HPDE6-E6E7 (cell line): Measurements from ENCODE around the gene BLOC1S4.

Source experiments
- DNase-seq: peaks from one replicate; pipeline ENCODE4 v3.0.0; 2011; ENCODE audit warnings: missing footprints; ENCODE audit errors: extremely low spot score

The BLOC1S4 gene

DNA sequence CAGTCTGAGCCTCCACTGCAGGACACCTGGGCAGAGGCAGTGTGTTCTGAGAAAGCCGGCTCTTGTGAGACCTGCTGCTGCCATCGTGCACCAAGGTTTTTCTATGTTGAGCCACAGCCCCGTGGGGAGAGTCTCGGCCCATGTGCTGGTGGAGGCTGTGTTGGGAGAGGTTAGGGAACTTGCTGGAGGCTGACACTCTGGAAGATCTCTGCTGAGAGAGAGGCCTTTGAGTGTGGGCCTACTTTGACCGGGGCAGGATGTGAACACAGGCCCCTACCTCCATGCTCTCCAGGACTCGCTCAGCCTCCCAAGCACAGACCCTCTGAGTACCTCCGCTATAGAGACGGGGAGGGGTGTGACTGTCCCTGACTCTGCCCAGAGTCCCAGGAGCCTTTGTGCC, 23.6 kb upstream of the BLOC1S4 start:
- no peak for DNase-seq

DNA sequence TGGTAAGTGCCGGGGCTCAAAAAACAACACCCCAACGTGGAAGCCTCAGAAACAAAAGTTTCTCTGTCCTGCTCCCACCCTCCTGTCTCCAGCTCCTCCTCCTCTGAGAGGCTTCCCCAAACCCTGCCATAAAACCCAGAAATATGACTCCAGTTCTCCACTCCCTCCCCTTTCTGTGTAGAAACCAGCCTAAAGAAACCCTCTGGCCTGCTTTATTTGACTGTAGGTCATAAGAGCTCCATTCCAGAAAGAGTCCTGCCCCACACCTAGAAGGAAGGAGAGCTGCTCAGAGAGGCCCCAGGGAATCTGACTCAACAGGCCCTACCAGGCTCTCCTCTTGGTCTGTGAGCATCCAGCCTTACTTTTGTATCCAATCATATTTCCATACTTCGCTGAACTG, 23.2 kb upstream of the BLOC1S4 start:
- no peak for DNase-seq

DNA sequence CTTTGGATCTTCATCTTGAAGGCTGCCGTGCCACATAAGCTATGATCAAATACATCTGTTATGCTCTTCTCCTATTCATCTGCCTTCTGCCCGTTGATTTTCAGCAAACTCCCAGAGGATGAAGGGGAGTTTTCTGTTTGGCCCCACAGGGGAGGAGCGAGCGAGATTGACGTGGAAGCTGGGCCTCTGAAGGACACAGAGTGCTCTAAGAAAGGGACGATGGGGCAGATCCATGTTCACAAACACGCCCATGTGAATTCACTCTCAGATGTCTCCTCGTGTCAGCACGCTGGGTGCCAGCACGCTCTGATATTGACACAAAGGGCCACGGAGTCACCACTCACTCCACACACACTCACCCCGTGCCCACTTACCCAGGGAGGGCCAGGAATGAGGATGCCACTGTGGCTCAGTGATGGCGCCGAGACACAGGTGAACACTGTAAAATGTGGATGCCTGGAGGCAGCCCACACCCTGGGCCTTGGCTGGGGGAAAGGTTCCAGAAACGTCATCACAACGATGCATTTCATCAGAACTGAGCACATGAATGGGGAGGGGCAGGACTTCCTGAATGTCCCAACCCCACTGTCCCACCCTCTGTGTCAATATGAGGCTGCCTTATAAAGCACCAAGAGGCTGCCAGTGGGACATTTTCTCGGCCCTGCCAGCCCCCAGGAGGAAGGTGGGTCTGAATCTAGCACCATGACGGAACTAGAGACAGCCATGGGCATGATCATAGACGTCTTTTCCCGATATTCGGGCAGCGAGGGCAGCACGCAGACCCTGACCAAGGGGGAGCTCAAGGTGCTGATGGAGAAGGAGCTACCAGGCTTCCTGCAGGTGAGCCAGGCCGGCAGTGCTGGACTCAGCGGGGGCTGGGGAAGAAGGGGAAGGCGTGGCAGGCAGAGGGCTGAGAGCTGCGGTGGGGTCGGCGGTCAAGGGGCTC, 22.5 kb upstream of the BLOC1S4 start, which contains the start of gene S100P:
Gene S100P (plus strand): TSS at position 648 of the 946 bp plus-strand sequence. CDS start 55 bp downstream, at position 703.
- DNase-seq, result no peak

DNA sequence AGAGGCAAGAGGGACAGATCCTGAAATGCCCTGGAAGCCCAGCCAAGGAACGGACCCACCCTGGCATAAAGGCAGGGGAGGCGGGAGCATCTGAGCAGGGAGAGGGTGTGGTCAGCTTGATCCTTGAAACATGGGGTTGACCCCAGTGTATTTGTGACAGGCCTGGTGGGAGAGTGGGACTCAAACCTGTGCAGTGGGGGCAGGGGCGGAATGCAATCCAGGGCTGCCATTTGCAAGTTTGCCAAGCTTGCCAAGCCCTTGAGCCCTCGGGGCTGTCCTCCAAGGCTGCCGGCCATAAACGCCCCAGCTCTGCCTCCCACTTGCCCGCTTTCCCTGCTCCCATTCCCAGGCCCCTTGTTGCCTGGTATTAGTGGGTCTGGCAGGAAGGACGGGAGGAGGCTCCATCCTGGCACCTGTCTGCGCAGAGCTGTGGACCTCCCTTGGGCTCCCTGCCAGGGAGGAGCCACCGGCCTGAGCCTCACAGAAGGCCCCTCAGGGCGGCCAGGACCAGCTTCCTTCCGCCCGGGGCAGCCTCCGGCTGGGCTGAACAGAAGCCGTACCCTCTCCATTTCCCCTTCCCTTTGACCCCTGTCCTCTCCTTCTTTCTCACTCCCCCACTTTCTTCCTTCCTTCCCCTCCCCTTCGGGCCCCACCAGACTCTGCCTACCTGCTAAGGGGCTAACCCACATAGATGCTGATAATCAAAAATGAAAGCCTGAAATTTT, 21.6 kb upstream of the BLOC1S4 start:
- no peak for DNase-seq

DNA sequence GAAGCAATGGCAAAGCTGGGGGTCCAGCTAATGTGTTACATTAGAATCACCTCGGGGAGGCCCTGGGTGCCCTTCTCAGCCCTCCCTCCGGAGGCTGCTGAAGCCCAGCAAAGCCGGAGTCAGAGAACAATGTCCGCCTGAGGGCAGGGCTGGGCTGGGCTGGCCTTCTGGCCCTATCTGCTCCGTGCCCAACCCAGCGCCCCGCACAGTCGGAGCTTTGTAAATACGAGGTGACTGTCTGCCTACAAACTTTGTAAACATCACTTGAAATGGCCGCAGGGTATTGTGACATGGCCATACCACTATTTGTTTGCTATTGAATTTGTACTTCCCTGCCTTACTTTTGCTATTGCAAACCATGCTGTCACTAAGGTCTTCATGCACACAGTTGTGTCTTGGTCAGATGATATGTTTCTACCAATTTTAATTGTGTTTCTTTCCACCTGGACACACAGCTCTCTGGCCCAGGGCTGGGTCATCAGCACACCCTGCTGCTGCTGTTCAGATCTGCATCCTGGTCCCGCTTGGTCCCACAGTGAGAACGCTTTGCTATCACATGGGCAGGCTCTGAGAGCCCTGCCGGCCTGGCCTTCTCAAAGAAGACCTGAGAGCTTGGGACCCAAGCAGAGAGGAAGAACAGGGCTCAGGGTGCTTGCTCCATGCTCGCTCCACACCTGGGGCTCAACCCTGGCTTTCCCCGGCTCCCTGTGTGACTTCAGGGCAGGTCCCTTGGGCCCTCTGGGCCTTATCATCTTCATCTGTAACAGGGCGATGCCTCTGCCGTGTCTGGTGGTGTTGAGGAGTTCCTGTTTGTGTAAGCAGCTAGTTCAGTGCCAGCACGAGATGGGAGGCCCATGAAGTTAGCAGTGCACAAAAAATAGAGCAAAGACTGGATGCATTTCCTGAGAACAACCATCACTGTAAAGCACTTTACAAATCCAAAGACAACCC, 20.0 kb upstream of the BLOC1S4 start:
- DNase-seq, result no peak

DNA sequence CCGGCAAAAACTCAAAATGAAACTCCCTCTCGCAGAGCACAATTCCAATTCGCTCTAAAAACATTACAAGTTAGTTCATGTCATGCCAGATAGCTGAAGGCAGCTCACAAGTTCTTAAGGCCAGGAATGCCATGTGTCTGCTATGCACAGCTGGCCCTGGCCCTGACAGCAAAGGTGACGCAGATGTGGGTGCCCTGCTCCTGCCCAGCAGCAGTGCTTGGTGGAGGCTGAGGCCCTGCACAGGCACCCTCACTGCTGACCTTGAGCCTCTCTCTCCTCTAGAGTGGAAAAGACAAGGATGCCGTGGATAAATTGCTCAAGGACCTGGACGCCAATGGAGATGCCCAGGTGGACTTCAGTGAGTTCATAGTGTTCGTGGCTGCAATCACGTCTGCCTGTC, 19.4 kb upstream of the BLOC1S4 start:
- DNase-seq, result no peak

DNA sequence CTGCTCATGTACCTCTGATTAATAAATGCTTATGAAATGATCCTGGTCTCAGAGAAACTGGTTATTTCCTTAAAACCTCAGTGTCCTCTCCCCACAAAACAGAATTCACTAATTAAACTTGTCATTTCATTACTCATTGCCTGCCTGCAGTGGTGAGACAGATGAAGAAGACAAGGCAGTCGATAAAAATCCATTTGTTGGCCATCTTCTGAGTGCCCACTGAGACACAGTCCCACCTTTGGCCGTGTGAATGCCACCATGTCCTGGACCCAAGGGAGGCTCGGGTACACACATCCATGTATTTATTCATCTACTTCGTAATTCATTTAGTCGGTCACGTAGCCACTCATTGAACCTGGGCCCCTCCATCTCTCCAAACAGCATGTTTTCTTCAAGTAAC, 18.8 kb upstream of the BLOC1S4 start:
- DNase-seq, result no peak

DNA sequence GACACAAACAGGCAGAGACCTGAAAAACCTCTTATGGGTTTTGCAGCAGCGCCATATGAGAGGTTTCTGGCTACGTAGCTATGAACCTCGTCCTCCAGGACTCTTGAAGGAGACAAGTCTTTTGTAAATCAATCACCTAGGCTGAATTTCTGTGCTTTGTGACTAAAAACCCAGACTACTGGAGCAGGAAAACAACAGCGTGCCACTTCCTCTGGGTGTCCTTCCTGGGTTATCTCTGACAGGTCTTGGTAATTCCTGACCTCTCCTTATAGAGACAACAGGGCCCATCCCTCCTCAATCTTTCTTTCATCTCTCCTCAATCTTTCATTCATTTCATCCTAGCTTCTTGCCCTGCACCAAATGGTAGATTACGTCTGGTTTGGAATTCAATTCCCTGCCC, 16.6 kb upstream of the BLOC1S4 start:
- no peak for DNase-seq

DNA sequence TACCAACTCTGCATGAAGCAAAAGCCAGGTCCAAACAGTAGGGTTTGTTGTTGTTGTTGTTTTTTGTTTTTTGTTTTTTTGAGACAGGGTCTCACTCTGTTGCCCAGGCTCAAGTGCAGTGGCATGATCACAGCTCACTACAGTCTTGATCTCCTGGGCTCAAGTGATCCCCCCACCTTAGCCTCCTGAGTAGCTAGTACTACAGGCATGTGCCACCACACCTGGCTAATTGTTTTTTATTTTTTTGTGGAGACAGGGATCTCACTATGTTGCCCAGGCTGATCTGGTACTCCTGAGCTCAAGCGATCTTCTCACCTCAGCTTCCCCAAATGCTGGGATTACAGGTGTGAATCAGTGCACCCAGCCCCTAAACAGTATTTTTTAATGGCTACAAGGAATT, 16.1 kb upstream of the BLOC1S4 start:
- no peak for DNase-seq

DNA sequence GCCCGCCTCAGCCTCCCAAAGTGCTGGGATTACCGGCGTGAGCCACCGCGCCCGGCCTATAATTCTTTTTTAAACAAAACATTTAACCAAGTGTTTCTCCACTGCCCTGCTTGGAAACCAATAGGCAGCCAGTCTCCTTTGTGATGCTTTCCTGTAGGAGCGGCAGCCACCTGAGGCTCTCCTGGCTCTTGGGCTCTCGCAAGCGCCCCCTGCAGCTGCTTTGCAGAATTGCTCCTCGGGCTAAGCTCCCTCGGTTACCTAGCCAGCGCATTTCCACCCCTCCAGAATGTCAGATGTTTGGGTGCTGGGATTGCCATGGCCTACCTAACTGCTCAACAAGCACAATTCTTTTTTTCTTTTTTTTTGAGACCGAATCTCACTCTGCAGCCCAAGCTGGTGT, 14.6 kb upstream of the BLOC1S4 start:
- DNase-seq, result no peak

DNA sequence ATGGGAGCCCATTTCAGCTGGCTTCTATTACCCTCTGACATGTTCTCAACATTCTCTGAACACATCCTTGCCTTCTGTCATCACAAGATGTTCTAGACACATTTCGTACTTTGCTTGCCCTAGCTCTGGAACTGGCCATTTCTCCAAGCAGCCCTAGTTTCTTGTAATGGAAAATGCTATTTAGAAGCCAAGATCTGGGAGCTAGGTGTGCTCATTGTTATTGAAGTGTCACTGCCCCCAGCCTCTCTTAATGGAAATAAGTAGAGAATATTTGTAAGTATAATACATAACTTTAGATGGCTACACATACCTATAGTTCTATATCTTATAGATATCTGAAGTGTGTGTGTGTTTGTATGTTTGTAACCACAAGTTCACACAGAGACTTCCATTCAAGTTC, 13.2 kb upstream of the BLOC1S4 start:
- DNase-seq, result no peak

DNA sequence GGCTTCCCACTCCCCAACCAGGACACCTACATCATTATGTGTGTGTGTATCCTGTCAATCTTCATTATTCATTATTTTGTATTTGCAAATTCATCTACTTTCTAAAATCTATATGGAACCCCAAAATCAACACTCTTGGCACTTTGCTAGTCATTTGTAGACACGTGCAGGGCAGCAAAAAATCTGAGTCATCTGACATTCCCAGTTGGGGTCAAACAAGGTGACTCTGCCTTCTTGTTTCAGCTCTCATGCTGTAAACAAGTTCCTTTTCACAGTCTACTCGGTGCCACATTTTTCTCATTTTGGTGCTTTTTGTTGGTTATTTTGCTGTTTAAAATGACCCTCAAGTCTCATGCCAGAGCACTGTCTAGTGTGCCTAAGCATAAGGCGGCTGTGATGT, 12.2 kb upstream of the BLOC1S4 start:
- no peak for DNase-seq

DNA sequence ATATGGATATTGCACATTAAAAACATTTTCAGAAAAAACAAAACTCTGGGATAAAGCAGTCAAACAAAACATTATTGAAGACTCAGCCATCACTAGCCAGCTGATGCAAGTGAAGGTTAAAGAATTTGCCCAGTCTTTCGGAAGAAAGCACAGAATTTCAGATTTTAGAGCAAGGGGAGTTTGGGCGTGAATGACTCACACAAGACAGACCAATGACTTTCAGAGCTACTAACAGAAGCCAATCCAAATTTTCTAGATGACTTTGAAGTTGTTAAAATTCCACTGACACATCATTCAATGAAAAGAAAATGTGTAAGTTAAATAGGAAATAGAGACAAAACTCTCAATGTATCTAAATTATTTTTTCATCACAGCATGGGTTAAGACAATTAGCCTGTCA, 10.3 kb upstream of the BLOC1S4 start:
- no peak for DNase-seq

DNA sequence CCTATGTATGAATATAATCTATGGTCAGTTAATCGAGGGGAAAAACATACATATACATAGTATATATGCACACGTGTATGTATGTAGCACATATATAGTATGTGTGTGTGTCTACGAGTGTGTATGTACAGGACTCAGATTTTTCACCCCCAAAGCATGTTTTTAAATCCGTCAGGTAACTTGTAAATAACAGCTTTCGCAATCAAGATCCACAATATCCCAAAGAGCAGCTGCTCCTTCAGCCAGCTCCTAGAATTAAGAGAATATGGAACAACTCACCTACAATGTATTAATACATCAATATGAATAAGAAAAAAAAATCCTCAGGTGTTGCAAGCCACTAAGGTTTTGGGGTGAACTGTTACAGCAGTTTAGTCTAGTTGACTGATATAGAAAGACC, 9.8 kb upstream of the BLOC1S4 start:
- DNase-seq, result no peak

DNA sequence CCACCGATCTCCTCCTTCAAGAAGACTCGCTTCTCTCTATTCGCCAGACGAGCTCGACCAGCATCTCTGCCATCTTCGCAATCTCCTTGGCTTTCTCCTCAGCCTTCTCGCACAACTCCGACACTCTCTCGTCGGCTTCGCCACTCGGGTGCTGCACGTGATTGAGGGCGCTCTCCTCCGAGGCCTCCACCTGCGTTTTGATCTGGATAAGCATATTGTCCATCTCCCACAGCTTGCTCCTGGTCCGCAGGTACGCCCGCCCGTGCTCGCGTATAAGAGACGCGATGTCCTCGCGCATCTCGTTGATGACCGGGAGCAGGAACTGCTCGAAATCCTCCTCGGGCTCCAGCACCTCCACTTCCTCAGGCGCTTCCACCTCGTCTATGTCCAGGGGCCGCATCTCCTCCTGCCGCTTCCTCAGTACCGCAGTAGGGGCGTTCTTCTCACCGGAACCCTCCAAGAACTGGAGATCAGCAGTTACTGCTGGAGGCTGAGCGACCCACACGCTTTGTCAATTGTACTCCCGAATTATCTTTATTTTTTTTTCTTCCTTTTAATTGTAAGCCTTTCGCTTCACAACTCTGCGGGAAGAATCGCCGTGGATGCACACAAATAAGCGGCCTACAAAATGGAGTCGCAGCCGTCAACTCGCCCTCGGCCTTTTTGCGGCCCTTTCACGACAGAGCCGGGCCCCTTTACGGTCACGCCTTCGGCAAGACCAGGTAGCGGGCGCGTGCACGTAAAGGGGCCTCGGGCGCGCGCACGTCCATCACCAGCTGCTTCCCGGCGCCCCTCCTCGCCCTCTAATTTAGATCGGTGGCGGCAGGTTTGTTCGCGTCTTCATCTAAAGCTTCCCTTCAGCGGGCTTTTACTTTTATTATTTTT, 6.5 kb upstream of the BLOC1S4 start, which contains the start of gene MRFAP1L1:
Gene MRFAP1L1 (minus strand): TSS at position 636 of the 885 bp plus-strand sequence. CDS start 236 bp downstream, at position 400.
- DNase-seq, result peak; percentile 84

DNA sequence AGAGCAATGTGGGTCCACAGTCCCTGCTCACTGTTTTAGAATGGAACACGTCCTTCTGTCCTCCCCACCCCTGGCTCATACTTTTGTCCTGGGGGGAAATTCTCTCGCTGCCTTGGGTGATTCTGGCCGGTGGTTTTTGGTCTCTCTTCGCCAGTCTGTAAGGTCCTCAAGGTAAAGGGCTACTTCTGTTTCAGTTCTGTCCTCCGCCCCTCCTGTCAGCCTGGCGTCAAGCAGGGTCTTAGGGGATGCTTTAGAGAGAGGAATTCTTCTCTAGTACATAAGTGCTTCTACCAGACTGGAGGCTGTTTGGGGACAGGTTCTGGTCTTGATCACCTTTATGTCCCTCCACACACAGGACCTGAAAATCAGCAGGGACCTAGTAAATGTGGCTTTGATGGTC, 5.7 kb upstream of the BLOC1S4 start:
- no peak for DNase-seq

DNA sequence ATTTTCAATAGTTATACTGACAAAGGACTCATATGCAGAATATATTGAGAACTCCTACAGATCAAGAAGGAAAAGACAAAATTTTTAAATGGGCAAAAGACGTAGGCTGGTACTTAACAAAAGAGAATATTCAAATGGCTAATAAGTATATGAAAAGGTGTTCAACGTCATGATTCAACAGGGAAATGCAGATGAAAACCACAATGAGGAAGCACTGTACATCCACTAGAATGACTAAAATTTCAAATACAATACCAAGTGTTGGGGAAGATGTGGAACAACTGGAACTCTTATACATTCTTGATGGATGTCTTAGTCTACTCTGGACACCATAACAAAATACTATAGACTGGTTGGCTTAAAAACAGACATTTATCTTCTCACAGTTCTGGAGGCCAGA, 5.0 kb upstream of the BLOC1S4 start:
- DNase-seq, result no peak

DNA sequence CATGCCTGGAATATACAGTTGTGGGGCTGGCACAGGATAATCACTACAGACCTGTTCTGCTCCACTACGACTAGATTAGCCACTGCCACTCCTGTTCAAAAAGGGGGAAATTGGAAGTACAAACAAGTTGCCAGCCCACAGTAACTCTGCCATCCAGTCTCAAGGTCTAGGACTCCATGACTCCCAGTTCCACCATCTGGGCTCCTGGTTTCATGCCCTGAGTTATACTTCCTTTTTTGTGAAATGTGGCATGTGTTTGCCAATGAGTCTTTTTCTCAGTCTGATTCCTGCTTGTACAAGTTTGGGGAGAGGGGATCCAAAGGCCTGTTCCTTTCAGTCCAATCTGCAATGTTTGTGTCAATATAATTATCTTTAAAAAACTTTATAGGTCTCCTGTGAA, 1.0 kb upstream of the BLOC1S4 start:
- no peak for DNase-seq

DNA sequence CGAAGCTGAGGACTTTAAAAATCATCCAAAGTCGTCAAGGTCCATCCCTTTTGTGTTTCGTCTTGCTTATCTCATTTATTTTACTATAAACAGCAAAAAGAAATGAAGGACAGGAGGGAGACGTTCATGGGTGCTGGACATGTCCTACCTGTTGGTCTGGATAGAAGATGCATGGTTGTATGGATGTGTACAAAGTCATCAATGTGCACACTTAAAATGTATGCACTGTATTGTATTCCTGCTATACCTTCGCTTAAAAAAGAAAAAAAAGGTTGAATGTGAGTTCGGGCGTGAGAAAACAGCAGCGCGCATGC, 313 bp upstream of the BLOC1S4 start:
- no peak for DNase-seq

DNA sequence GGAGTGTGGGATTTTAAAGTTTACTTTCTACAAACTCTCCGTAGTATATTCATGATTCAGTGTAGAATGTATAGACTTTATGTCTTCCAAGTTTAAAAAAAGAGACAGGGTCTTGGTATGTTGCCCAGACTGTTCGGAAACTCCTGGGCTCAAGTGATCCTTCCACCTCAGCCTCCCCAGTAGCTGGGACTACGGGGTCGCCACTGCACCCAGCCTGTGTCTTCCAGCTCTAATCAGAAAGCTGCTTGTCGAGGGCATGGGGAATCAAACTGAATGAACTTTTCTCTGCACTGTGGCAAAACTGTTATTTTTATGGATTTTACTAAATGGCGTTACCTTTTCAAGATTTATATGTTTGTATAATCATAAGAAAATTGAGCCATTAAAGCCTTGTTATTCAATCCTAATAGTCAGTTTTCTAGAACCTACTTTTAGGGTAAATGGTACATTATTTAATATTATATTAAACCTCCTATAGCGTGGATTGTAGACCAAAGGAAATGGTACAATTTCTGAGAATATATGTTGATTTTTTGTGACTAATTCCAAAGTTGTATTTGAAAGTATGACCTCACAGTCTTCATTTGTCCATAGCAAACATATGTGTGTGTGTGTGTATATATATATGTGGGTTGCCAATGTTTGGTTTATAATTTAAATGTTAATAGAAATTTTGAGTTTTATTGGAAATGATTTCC, 1.1 kb downstream of the BLOC1S4 start:
- no peak for DNase-seq
